Transverse colon (tissue), 4 donors: ENCODE data around the gene SRXN1. TPM values are rescaled to one million over a fixed set of nuclear protein-coding genes. Genes with fewer than 3 reads are reported as not detected.

Experiments
- DNase-seq: peaks from one replicate; pipeline ENCODE4 v3.0.0-alpha.2; 2019
- H3K27ac ChIP-seq, 4 donors: fragments of 200-600 bp; sonication (generic); 2 replicates each; pipeline ENCODE4 v1.5.1; 2016 to 2018; ENCODE audit warnings: inconsistent platforms in 4 of 4
- H3K27me3 ChIP-seq: fragments of 200-600 bp; sonication (generic); 2 replicates; pipeline ENCODE4 v1.5.1; 2017; ENCODE audit warnings: inconsistent platforms
- H3K36me3 ChIP-seq, 4 donors: fragments of 200-600 bp; sonication (generic); 2 replicates each; pipeline ENCODE4 v1.5.1; 2017 to 2019; ENCODE audit warnings: inconsistent platforms in 4 of 4
- H3K4me1 ChIP-seq, 4 donors: fragments of 200-600 bp; sonication (generic); 2 replicates each; pipeline ENCODE4 v1.5.1; 2017 to 2020; ENCODE audit warnings: inconsistent platforms in 4 of 4
- H3K4me3 ChIP-seq, 4 donors: fragments of 200-600 bp; sonication (generic); 1 replicate in 1 of 4; 2 replicates in 3 of 4; pipeline versions ENCODE4 v1.5.1 to v1.6.1; 2017 to 2019; ENCODE audit warnings: inconsistent platforms in 4 of 4
- H3K9me3 ChIP-seq, 2 donors: fragments of 200-600 bp; sonication (generic); 2 replicates each; pipeline ENCODE4 v1.5.1; 2017 to 2019; ENCODE audit warnings: inconsistent platforms in 2 of 2
- EP300 ChIP-seq: sonication (generic); formaldehyde crosslinking; IDR thresholded peaks from one replicate; pipeline ENCODE4 v1.6.1; 2017; ENCODE audit warnings: antibody characterized with exemption, low read depth
- POLR2A ChIP-seq: fragments of 450-650 bp; IDR thresholded peaks from one replicate; pipeline ENCODE4 v1.6.1; 2016; ENCODE audit warnings: antibody characterized with exemption, mild to moderate bottlenecking, moderate library complexity
- POLR2AphosphoS5 ChIP-seq, 3 donors: sonication (generic); formaldehyde crosslinking; IDR thresholded peaks; one replicate each; pipeline ENCODE4 v1.6.1; 2016; ENCODE audit warnings: antibody characterized with exemption in 3 of 3
- WGBS, 2 donors: methylation state at CpG; one replicate each; pipeline ENCODE4 v1.1.5; 2018; ENCODE audit warnings: low coverage in 1 of 2; 5-methylcytosine and 5-hydroxymethylcytosine counted together
- in situ Hi-C, 4 donors: fragments of 200-750 bp; cut with MboI; loops; one replicate each; pipeline versions ENCODE4 v1.15.0 to v1.15.1; 2017; ENCODE audit warnings: low sequenced_read_pairs in 3 of 4, low pct_ligation_motif_present in 1 of 4, low pct_unique_long_range_greater_than_20kb in 1 of 4
- intact Hi-C: fragments of 100-400 bp; cut with DNase I; formaldehyde crosslinking; loops from one replicate; pipeline ENCODE4 v1.15.1; 2023; ENCODE audit warnings: low total_unique reads
- total RNA-seq, 4 donors: library from RNA; depleted of rRNA; stranded (reverse); fragments of >200 nt; gene quantifications; one replicate each; pipeline ENCODE4 v1.1.0, GENCODE V29; 2016
- TF ChIP-seq, protein P1 (sequence below), 5 experiments: fragments of 200-600 bp in 3 of 5; fragments of 450-650 bp in 2 of 5; sonication (generic) in 3 of 5; IDR thresholded peaks; 1 replicate in 2 of 5; 2 replicates in 3 of 5; pipeline ENCODE4 v1.5.1; 2016 to 2017; ENCODE audit warnings: antibody characterized with exemption in 5 of 5, inconsistent platforms in 3 of 5, mild to moderate bottlenecking in 2 of 5, moderate library complexity in 1 of 5

SRXN1 gene
- total RNA-seq, 4 donors from 2014 or later, result 8.6 to 43.0 (median 21.2) TPM

DNA sequence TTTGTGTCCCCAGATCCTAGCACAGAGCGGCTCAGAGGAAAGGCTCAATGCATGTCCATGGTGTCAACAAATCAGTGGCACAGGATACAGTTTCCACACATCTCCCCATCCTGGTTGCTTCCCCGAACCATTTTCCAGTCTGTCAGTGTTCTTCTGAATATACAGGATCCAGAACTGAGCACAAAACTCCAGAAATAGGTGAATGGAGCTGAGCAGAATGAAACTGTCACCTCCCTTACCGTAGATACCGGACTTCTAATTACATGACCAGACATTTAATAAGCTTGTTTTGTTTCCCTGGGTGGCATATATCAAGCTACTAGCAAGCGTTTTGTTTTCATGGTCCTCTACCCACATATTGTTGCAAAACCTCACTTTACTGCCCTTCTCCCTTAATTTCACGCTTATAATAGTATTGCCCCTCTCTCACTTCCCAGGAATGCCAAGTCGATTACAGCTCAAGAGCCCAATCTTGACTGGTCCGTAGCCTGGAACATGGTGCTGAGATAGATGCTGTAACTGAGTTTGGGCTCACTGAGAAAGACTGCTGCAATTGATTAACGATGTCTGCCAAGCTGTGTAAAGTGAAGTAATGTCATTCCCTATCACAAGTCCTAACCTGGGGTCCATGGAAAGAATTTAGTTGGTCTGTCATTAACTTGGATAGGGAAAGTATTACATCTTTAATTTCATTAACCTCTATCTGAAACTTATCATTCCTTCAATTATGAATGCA lies 34.6 kb upstream of the SRXN1 start:
- intact Hi-C loops, result no loop called here
- 76 to 77% methylated on average over 4 to 9 of the region's 9 CpGs for WGBS, 2 donors
- peaks cover 66% of the 10 kb centered on the region for H3K27me3 ChIP-seq

DNA sequence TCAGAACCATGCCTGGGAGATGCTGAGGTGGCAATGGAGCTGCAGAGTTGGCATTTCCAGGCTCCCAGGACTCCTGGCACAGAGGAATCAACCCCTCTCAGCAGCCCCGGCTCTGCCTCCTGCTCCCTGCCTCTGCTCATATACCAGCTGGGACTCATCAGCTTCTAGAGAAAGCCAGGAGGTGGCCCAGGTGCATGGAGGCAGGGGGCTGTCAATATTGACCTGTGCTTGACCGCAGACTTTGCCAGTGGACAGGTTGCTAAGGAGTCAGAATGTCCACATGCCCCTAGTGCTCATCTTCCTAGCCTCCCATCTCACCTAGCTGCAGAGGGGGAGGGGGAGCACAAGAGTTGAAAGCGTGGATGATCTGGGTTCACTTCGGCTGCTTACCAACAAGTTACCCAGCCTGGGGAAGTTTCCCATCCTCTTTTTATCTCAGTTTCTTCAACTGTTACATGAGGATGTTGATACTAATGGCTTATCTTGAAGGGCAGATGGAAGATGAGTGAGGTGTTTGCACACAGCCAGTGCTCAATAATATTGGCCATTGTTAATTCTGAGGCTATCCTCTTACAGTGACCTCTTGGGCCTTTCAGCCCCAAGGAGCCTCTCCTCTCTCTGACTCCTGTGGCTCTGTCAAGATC lies 31.8 kb upstream of the SRXN1 start:
- DNase-seq, result no peak
- H3K27ac ChIP-seq, result no peak overlapping the region
- H3K9me3 ChIP-seq, result no peaks in the 10 kb centered on the region
- H3K36me3 ChIP-seq, result no peaks in the 10 kb centered on the region
- no peak for TF ChIP-seq EP300
- no peak for TF ChIP-seq POLR2AphosphoS5 (IDR thresholded peaks at IDR 0.05)
- TF ChIP-seq, protein P1, sequence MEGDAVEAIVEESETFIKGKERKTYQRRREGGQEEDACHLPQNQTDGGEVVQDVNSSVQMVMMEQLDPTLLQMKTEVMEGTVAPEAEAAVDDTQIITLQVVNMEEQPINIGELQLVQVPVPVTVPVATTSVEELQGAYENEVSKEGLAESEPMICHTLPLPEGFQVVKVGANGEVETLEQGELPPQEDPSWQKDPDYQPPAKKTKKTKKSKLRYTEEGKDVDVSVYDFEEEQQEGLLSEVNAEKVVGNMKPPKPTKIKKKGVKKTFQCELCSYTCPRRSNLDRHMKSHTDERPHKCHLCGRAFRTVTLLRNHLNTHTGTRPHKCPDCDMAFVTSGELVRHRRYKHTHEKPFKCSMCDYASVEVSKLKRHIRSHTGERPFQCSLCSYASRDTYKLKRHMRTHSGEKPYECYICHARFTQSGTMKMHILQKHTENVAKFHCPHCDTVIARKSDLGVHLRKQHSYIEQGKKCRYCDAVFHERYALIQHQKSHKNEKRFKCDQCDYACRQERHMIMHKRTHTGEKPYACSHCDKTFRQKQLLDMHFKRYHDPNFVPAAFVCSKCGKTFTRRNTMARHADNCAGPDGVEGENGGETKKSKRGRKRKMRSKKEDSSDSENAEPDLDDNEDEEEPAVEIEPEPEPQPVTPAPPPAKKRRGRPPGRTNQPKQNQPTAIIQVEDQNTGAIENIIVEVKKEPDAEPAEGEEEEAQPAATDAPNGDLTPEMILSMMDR (IDR thresholded peaks at IDR 0.05), result no peak
- TF ChIP-seq POLR2A, result no peak
- no peak overlapping the region for H3K4me3 ChIP-seq
- intact Hi-C loops, result loop anchor here (5.0 kb wide), 1 partner anchor 1598 kb away; no protein-coding TSS in a partner anchor
- H3K27me3 ChIP-seq, result peaks cover 74% of the 10 kb centered on the region
- no peaks in the 10 kb centered on the region for H3K4me1 ChIP-seq
- in situ Hi-C loops, result no loop called here
- WGBS, 2 donors, result 66 to 93% methylated on average over 2 to 4 of the region's 4 CpGs

More for the DNA sequence above, 34.6 kb upstream of the SRXN1 start:
- Histone ChIP-seq H3K4me1 (no peaks in the 10 kb centered on the region), H3K27ac (no peak overlapping the region), H3K9me3 (no peaks in the 10 kb centered on the region), H3K36me3 (no peaks in the 10 kb centered on the region), H3K4me3 (no peak overlapping the region)
- TF ChIP-seq POLR2AphosphoS5 (IDR thresholded peaks at IDR 0.05) (no peak), EP300 (no peak), POLR2A (no peak)
- TF ChIP-seq, protein P1 (IDR thresholded peaks at IDR 0.05), result no peak
- in situ Hi-C loops, result no loop called here
- DNase-seq, result no peak

DNA sequence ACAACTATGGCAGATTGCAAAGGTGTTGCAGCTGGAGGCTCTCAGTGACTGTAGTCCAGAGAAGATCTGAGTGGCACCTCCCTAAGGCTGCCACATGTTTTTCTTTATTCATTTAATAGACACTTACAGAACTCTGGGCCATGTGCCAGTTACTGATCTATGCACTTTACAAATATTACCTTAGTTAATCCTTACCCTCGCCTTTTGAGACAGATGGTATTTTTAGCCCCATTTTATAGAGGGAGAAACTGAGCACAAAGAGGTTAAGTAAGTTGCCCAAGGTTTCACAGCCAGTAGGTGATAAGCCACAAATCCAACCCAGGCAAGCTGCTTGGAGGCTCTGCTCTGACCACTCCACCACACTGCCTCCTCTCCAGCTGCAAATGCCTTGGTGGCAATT lies 29.1 kb upstream of the SRXN1 start:
- Histone ChIP-seq H3K9me3 (no peaks in the 10 kb centered on the region), H3K27me3 (peaks cover 80% of the 10 kb centered on the region), H3K4me3 (no peak overlapping the region), H3K27ac (no peak overlapping the region), H3K4me1 (no peaks in the 10 kb centered on the region), H3K36me3 (no peaks in the 10 kb centered on the region)
- intact Hi-C loops (loop anchor here (5.0 kb wide), 1 partner anchor 1600 kb away; no protein-coding TSS in a partner anchor), in situ Hi-C loops (no loop called here)
- 23 to 25% methylated on average over 1 of the region's 1 CpG for WGBS, 2 donors
- TF ChIP-seq EP300, result no peak
- TF ChIP-seq, protein P1 (IDR thresholded peaks at IDR 0.05), result no peak
- TF ChIP-seq POLR2AphosphoS5 (IDR thresholded peaks at IDR 0.05), result no peak
- no peak for TF ChIP-seq POLR2A
- DNase-seq, result no peak

DNA sequence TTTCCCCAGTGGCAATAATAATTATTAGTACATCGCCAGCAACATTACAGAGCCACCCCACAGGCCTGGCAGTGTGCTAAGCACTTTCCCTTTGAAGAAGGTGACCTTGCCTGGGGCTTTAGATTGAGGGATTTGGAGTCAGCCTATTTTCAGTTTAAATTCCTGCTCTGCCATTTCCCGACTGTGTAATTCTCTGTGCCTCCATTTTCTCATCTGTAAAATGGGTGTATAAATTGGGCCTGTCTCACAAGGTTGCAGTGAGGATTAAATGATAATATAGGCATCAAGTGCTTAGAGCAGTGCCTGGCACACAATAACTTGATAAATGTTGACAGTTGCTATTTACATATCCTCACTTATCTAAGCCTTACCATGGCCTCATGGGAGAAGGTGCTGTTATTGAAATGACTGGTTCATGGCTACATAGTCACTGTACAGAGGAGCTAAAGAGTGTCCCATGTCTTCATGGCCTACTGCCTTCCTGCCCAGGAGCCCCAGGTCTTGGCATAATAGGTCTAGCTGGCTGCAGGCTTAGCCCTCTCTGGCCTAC lies 27.7 kb upstream of the SRXN1 start:
- in situ Hi-C loops (no loop called here), intact Hi-C loops (loop anchor here (5.0 kb wide), 1 partner anchor 1602 kb away; no protein-coding TSS in a partner anchor)
- TF ChIP-seq EP300 (no peak), POLR2A (no peak), POLR2AphosphoS5 (IDR thresholded peaks at IDR 0.05) (no peak)
- TF ChIP-seq, protein P1 (IDR thresholded peaks at IDR 0.05), result no peak
- Histone ChIP-seq H3K36me3 (no peaks in the 10 kb centered on the region), H3K27me3 (peaks cover 86% of the 10 kb centered on the region), H3K4me3 (no peak overlapping the region), H3K27ac (no peak overlapping the region), H3K9me3 (no peaks in the 10 kb centered on the region), H3K4me1 (peaks cover 0 to 11% (median 6%) of the 10 kb centered on the region in 4 donors)
- WGBS, 2 donors, result 71% methylated on average over 2 of the region's 2 CpGs; no CpG with 5 or more reads in 1 of the 2 donors
- no peak for DNase-seq
